ENCODE data around the gene TFB1M. TPM values are rescaled to one million over a fixed set of nuclear protein-coding genes. Genes with fewer than 3 reads are reported as not detected.
A peak's percentile ranks its signal among the peaks of the same experiment; 100 is the strongest.

TFB1M gene
- total and polyA plus RNA-seq, 9 of the 15 experiments (the other 6 are each of a cell fraction or from before 2014, with no cell fraction given) = 34.6 to 145 (median 40.4) TPM

DNA sequence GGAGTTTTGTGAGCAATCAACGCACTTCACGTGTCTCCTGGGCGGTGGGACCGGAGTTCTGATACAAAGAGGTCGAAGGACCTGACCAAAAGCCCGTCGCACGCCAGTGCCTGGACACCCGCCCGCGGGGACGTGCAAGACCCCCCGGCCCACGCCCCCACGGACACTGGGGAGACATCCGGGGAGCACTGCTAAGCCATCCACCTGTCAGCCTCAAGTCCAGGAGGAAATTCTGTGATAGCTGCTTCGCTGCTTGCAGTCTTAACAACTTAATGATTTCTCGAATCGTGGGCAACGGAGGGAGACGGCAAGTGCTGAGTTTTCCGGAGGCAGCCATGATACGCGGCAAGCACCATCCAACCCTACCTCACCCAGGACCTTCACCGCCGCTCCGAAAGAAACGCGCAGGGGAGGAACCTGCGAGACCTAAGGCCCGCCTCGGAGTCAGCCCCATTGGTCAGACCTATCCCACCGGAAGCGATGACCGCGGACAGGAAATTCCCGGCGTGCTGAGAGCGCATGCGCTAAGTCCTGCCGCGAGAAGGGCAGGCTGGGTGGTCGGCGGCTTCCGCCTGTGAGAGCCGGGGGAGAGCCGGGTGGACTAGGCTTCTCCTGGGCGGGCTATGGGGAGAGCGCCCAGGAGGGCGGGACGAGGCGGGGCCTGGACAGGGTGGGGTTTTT is at the start of gene TFB1M (continued):
- TF ChIP-seq NFXL1 (CRISPR knock-in tag; IDR thresholded peaks at IDR 0.05) (no peak), DIDO1 (tag; IDR thresholded peaks at IDR 0.05; ENCODE audit: low read depth) (peak; percentile 46; the same call in 1 of the 2 replicates), ADNP (tag; IDR thresholded peaks at IDR 0.05) (no peak), CTBP1 (IDR thresholded peaks at IDR 0.05; ENCODE audit: borderline replicate concordance) (no peak; the same call in 1 of the 2 replicates), ZNF766 (CRISPR knock-in tag; conservative IDR thresholded peaks at IDR 0.05) (no peak), ZNF445 (CRISPR knock-in tag; IDR thresholded peaks at IDR 0.05; ENCODE audit: low read depth) (no peak), BACH1 (tag; IDR thresholded peaks at IDR 0.05) (no peak), ZNF644 (tag; IDR thresholded peaks at IDR 0.05; ENCODE audit: low read depth) (no peak), CBX2 (IDR thresholded peaks at IDR 0.05; ENCODE audit: insufficient read depth, low read length, poor library complexity, severe bottlenecking) (no peak), ZNF3 (CRISPR knock-in tag; IDR thresholded peaks at IDR 0.05) (peak; percentile 72), TARDBP (IDR thresholded peaks at IDR 0.05) (no peak), ZSCAN32 (CRISPR knock-in tag; IDR thresholded peaks at IDR 0.05) (no peak), NR2C1 (IDR thresholded peaks at IDR 0.05) (no peak), NR2C1 (tag; IDR thresholded peaks at IDR 0.05) (no peak), MBD2 (IDR thresholded peaks at IDR 0.05; ENCODE audit: borderline replicate concordance, low read depth) (0 out of 2 replicates have a peak, but pooled peaks have one; percentile 26), ZBTB7A (IDR thresholded peaks at IDR 0.05; ENCODE audit: borderline replicate concordance, control insufficient read depth, low read depth, low read length) (peak; percentile 79), RERE (CRISPR knock-in tag; IDR thresholded peaks at IDR 0.05; ENCODE audit: borderline replicate concordance) (no peak)
- TF ChIP-seq, protein P1, sequence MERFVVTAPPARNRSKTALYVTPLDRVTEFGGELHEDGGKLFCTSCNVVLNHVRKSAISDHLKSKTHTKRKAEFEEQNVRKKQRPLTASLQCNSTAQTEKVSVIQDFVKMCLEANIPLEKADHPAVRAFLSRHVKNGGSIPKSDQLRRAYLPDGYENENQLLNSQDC (CRISPR knock-in tag; IDR thresholded peaks at IDR 0.05) = peak; percentile 51; the same call in 1 of the 2 replicates
- TF ChIP-seq, protein P2, sequence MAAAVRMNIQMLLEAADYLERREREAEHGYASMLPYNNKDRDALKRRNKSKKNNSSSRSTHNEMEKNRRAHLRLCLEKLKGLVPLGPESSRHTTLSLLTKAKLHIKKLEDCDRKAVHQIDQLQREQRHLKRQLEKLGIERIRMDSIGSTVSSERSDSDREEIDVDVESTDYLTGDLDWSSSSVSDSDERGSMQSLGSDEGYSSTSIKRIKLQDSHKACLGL (CRISPR knock-in tag; IDR thresholded peaks at IDR 0.05; ENCODE audit: borderline replicate concordance, poor library complexity, severe bottlenecking) = no peak
- TF ChIP-seq, protein P3, sequence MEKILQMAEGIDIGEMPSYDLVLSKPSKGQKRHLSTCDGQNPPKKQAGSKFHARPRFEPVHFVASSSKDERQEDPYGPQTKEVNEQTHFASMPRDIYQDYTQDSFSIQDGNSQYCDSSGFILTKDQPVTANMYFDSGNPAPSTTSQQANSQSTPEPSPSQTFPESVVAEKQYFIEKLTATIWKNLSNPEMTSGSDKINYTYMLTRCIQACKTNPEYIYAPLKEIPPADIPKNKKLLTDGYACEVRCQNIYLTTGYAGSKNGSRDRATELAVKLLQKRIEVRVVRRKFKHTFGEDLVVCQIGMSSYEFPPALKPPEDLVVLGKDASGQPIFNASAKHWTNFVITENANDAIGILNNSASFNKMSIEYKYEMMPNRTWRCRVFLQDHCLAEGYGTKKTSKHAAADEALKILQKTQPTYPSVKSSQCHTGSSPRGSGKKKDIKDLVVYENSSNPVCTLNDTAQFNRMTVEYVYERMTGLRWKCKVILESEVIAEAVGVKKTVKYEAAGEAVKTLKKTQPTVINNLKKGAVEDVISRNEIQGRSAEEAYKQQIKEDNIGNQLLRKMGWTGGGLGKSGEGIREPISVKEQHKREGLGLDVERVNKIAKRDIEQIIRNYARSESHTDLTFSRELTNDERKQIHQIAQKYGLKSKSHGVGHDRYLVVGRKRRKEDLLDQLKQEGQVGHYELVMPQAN (IDR thresholded peaks at IDR 0.05; ENCODE audit: borderline replicate concordance) = peak; percentile 92
